ENCODE data around the gene RHOT1. TPM values are rescaled to one million over a fixed set of nuclear protein-coding genes. Genes with fewer than 3 reads are reported as not detected.
A peak's percentile ranks its signal among the peaks of the same experiment; 100 is the strongest.

The RHOT1 gene
- polyA plus RNA-seq, 3 donors, result 50.2 to 62.5 (median 50.8) TPM

GRCh38 chr17:32192379-32192778 lies 50.1 kb downstream of the RHOT1 start:
- DNase-seq (ENCODE audit: extremely low read depth in 1 of 11, low read depth in 9 of 11, low spot score in 4 of 11), result no peak

GRCh38 chr17:32197987-32198386 lies 55.7 kb downstream of the RHOT1 start:
- no peak for DNase-seq (ENCODE audit: extremely low read depth in 1 of 11, low read depth in 9 of 11, low spot score in 4 of 11)

- DNase-seq (ENCODE audit: extremely low read depth in 1 of 11, low read depth in 9 of 11, low spot score in 4 of 11), result no peak
Measured at GRCh38 chr17:32206861-32207260, 64.6 kb downstream of the RHOT1 start.

GRCh38 chr17:32208436-32208835 lies 66.1 kb downstream of the RHOT1 start:
- DNase-seq (ENCODE audit: extremely low read depth in 1 of 11, low read depth in 9 of 11, low spot score in 4 of 11), result no peak

GRCh38 chr17:32209608-32210007 lies 67.3 kb downstream of the RHOT1 start:
- DNase-seq (ENCODE audit: extremely low read depth in 1 of 11, low read depth in 9 of 11, low spot score in 4 of 11), result no peak

GRCh38 chr17:32211671-32212070 lies 69.4 kb downstream of the RHOT1 start:
- DNase-seq (ENCODE audit: extremely low read depth in 1 of 11, low read depth in 9 of 11, low spot score in 4 of 11), result no peak

- no peak for DNase-seq (ENCODE audit: extremely low read depth in 1 of 11, low read depth in 9 of 11, low spot score in 4 of 11)
Measured at GRCh38 chr17:32215696-32216095, 73.4 kb downstream of the RHOT1 start.

GRCh38 chr17:32222621-32223020 lies 80.3 kb downstream of the RHOT1 start:
- DNase-seq (ENCODE audit: extremely low read depth in 1 of 11, low read depth in 9 of 11, low spot score in 4 of 11), result no peak

- no peak for DNase-seq (ENCODE audit: extremely low read depth in 1 of 11, low read depth in 9 of 11, low spot score in 4 of 11)
Measured at GRCh38 chr17:32223703-32224102, 81.4 kb downstream of the RHOT1 start.

- no peak for DNase-seq (ENCODE audit: extremely low read depth in 1 of 11, low read depth in 9 of 11, low spot score in 4 of 11)
Measured at GRCh38 chr17:32226886-32227285, 84.6 kb downstream of the RHOT1 start.

GRCh38 chr17:32227910-32228309 lies 85.6 kb downstream of the RHOT1 start:
- DNase-seq (ENCODE audit: extremely low read depth in 1 of 11, low read depth in 9 of 11, low spot score in 4 of 11), result no peak

GRCh38 chr17:32235588-32235987 lies 93.3 kb downstream of the RHOT1 start:
- DNase-seq (ENCODE audit: extremely low read depth in 1 of 11, low read depth in 9 of 11, low spot score in 4 of 11), result no peak

- no peak for DNase-seq (ENCODE audit: extremely low read depth in 1 of 11, low read depth in 9 of 11, low spot score in 4 of 11)
Measured at GRCh38 chr17:32239456-32239855, 97.2 kb downstream of the RHOT1 start.

GRCh38 chr17:32240750-32241149 lies 98.4 kb downstream of the RHOT1 start:
- DNase-seq (ENCODE audit: extremely low read depth in 1 of 11, low read depth in 9 of 11, low spot score in 4 of 11), result no peak

- peak in 1 of 11 donors; percentile 48 for DNase-seq (ENCODE audit: extremely low read depth in 1 of 11, low read depth in 9 of 11, low spot score in 4 of 11)
Measured at GRCh38 chr17:32241640-32242039, 99.3 kb downstream of the RHOT1 start.

- DNase-seq (ENCODE audit: extremely low read depth in 1 of 11, low read depth in 9 of 11, low spot score in 4 of 11), result no peak
Measured at GRCh38 chr17:32249475-32249874, 107.2 kb downstream of the RHOT1 start.

- DNase-seq (ENCODE audit: extremely low read depth in 1 of 11, low read depth in 9 of 11, low spot score in 4 of 11), result peak in 5 of 11 donors; percentile 45 to 62 (median 55)
Measured at GRCh38 chr17:32253117-32253611, 110.9 kb downstream of the RHOT1 start.

- no peak for DNase-seq (ENCODE audit: extremely low read depth in 1 of 11, low read depth in 9 of 11, low spot score in 4 of 11)
Measured at GRCh38 chr17:32256012-32256700, 113.9 kb downstream of the RHOT1 start.

- DNase-seq (ENCODE audit: extremely low read depth in 1 of 11, low read depth in 9 of 11, low spot score in 4 of 11), result no peak
Measured at GRCh38 chr17:32256701-32257019, 114.4 kb downstream of the RHOT1 start.

GRCh38 chr17:32258383-32259140 lies 116.3 kb downstream of the RHOT1 start:
- DNase-seq (ENCODE audit: extremely low read depth in 1 of 11, low read depth in 9 of 11, low spot score in 4 of 11), result no peak

GRCh38 chr17:32259586-32259985 lies 117.3 kb downstream of the RHOT1 start:
- DNase-seq (ENCODE audit: extremely low read depth in 1 of 11, low read depth in 9 of 11, low spot score in 4 of 11), result no peak

All from renal cortex interstitium (tissue), 11 donors.